ENCODE data around the gene SIDT1.

SIDT1 gene

DNA sequence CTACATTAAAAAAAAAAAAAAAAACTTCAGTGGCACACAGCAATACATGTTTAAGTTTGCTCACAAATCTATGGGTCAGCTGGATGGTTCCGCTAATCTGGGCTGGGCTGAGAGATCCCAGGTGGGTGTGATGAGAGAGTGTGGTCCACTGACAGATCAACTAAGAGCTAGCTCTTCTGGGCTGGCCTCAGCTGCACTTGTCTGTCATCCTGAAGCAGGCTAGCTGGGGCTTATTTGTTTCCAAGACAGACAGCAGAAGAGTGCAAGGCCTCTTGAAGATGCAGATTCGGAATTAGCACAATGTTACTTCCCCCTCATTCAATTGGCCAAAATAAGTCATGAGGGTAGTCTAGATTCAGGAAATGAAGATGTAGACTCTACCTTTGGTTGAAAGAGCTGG, 56.5 kb downstream of the SIDT1 start:
- Histone ChIP-seq H2AFZ (ENCODE audit: low read depth) (no peak overlapping the region), H3K27me3 (ENCODE audit: insufficient read depth, low read depth) (no peaks in the 10 kb centered on the region), H3K4me1 (ENCODE audit: low read depth, poor library complexity, severe bottlenecking) (no peaks in the 10 kb centered on the region), H3K79me2 (ENCODE audit: insufficient read depth, low read depth) (no peaks in the 10 kb centered on the region), H3K9ac (no peak overlapping the region), H4K20me1 (ENCODE audit: insufficient read depth) (no peaks in the 10 kb centered on the region), H3K27ac (no peak overlapping the region), H3K4me2 (no peak overlapping the region), H3K4me3 (IDR thresholded peaks at IDR 0.05; ENCODE audit: insufficient read depth, low read depth, low read length) (no peak overlapping the region), H3K36me3 (ENCODE audit: insufficient read depth) (no peaks in the 10 kb centered on the region)
- TF ChIP-seq, protein P1, sequence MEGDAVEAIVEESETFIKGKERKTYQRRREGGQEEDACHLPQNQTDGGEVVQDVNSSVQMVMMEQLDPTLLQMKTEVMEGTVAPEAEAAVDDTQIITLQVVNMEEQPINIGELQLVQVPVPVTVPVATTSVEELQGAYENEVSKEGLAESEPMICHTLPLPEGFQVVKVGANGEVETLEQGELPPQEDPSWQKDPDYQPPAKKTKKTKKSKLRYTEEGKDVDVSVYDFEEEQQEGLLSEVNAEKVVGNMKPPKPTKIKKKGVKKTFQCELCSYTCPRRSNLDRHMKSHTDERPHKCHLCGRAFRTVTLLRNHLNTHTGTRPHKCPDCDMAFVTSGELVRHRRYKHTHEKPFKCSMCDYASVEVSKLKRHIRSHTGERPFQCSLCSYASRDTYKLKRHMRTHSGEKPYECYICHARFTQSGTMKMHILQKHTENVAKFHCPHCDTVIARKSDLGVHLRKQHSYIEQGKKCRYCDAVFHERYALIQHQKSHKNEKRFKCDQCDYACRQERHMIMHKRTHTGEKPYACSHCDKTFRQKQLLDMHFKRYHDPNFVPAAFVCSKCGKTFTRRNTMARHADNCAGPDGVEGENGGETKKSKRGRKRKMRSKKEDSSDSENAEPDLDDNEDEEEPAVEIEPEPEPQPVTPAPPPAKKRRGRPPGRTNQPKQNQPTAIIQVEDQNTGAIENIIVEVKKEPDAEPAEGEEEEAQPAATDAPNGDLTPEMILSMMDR (conservative IDR thresholded peaks at IDR 0.05; ENCODE audit: low read depth, low read length): no peak

DNA sequence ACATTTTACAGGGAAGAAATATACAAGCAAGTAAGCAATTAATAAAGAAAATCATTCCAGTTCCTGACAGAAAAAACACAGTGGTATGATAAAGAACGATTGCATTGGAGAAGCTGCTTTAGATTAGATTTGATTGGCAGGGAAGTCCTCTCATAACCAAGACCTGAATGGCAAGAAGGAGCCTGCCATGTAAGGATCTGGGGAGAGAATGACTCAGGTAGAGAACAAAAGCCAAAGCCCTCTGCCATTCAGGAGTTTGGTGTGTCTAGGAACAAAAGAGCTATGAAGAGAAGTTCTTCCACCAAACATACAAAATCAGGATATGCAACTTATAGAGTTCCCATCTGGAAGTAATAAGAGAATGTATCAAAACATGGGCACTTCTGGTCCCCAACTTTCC, 57.6 kb downstream of the SIDT1 start:
- no peak overlapping the region for H3K4me2 ChIP-seq
- no peaks in the 10 kb centered on the region for H3K4me1 ChIP-seq (ENCODE audit: low read depth, poor library complexity, severe bottlenecking)
- TF ChIP-seq, protein P1 (conservative IDR thresholded peaks at IDR 0.05; ENCODE audit: low read depth, low read length): no peak
- no peaks in the 10 kb centered on the region for H3K79me2 ChIP-seq (ENCODE audit: insufficient read depth, low read depth)
- H3K27ac ChIP-seq: no peak overlapping the region
- no peaks in the 10 kb centered on the region for H4K20me1 ChIP-seq (ENCODE audit: insufficient read depth)
- H3K9ac ChIP-seq: no peak overlapping the region
- no peaks in the 10 kb centered on the region for H3K36me3 ChIP-seq (ENCODE audit: insufficient read depth)
- no peak overlapping the region for H2AFZ ChIP-seq (ENCODE audit: low read depth)
- H3K4me3 ChIP-seq (IDR thresholded peaks at IDR 0.05; ENCODE audit: insufficient read depth, low read depth, low read length): no peak overlapping the region
- H3K27me3 ChIP-seq (ENCODE audit: insufficient read depth, low read depth): no peaks in the 10 kb centered on the region

DNA sequence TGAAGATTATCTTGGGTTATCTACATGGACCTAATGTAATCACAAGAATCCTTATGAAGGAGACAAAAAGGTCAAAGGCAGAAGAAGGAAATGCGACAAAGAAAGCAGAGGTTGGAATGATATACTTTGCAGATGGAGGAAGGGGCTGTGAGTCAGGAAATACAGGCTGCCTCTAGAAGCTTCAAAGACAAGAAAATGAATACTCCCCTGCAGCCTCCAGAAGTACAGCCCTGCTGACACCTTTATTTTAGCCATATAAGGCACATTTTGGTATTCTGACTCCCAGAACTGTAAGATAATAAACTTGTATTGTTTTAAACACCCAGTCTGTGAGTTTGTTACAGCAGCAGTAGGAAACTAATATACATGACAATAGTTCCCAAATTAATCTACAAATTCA, 58.6 kb downstream of the SIDT1 start:
- no peak overlapping the region for H3K4me2 ChIP-seq
- no peak overlapping the region for H3K27ac ChIP-seq
- no peaks in the 10 kb centered on the region for H3K36me3 ChIP-seq (ENCODE audit: insufficient read depth)
- H3K4me1 ChIP-seq (ENCODE audit: low read depth, poor library complexity, severe bottlenecking): no peaks in the 10 kb centered on the region
- no peak overlapping the region for H3K4me3 ChIP-seq (IDR thresholded peaks at IDR 0.05; ENCODE audit: insufficient read depth, low read depth, low read length)
- H3K79me2 ChIP-seq (ENCODE audit: insufficient read depth, low read depth): no peaks in the 10 kb centered on the region
- no peaks in the 10 kb centered on the region for H4K20me1 ChIP-seq (ENCODE audit: insufficient read depth)
- H3K9ac ChIP-seq: no peak overlapping the region
- no peaks in the 10 kb centered on the region for H3K27me3 ChIP-seq (ENCODE audit: insufficient read depth, low read depth)
- TF ChIP-seq, protein P1 (conservative IDR thresholded peaks at IDR 0.05; ENCODE audit: low read depth, low read length): no peak
- no peak overlapping the region for H2AFZ ChIP-seq (ENCODE audit: low read depth)

DNA sequence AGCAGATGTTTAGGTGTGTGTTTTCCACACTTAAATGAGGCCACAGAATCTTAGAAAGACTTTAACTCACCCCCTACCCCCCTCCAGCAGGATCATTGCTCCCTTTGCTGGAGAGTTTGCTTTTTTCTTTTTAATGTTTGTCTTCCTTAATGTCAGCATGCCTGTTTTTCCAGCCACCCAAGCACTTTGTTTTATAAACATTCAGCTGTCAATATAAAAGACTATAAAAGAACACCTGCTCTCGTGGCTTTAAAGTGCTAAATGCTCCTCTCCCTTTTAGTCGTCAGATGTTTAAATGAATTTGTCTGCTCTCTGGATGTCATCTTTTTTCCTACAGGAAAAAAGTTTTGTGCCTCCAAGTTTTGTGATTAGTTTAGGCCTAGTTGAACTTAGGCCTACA, 61.7 kb downstream of the SIDT1 start:
- H3K36me3 ChIP-seq (ENCODE audit: insufficient read depth): no peaks in the 10 kb centered on the region
- no peaks in the 10 kb centered on the region for H4K20me1 ChIP-seq (ENCODE audit: insufficient read depth)
- no peak overlapping the region for H3K4me2 ChIP-seq
- H2AFZ ChIP-seq (ENCODE audit: low read depth): no peak overlapping the region
- TF ChIP-seq, protein P1 (conservative IDR thresholded peaks at IDR 0.05; ENCODE audit: low read depth, low read length): no peak
- H3K79me2 ChIP-seq (ENCODE audit: insufficient read depth, low read depth): no peaks in the 10 kb centered on the region
- no peaks in the 10 kb centered on the region for H3K4me1 ChIP-seq (ENCODE audit: low read depth, poor library complexity, severe bottlenecking)
- no peak overlapping the region for H3K4me3 ChIP-seq (IDR thresholded peaks at IDR 0.05; ENCODE audit: insufficient read depth, low read depth, low read length)
- no peak overlapping the region for H3K27ac ChIP-seq
- no peaks in the 10 kb centered on the region for H3K27me3 ChIP-seq (ENCODE audit: insufficient read depth, low read depth)
- H3K9ac ChIP-seq: no peak overlapping the region
